ENCODE measurements around the gene ARHGEF18.

The ARHGEF18 gene

GRCh38 chr19:7372810-7373209 is 24.1 kb downstream of the ARHGEF18 start:
- H2AFZ ChIP-seq (ENCODE audit: low read depth, low read length) = no peak overlapping the region
- H3K9me3 ChIP-seq (ENCODE audit: insufficient read depth, low read length, severe bottlenecking) = no peaks in the 10 kb centered on the region
- H3K27ac ChIP-seq (ENCODE audit: low read length) = no peak overlapping the region
- no peak overlapping the region for H3K4me2 ChIP-seq (ENCODE audit: insufficient read depth, low read length)
- TF ChIP-seq EZH2 (IDR thresholded peaks at IDR 0.05; ENCODE audit: borderline replicate concordance, low read depth, low read length, severe bottlenecking) = no peak
- TF ChIP-seq, protein P1, sequence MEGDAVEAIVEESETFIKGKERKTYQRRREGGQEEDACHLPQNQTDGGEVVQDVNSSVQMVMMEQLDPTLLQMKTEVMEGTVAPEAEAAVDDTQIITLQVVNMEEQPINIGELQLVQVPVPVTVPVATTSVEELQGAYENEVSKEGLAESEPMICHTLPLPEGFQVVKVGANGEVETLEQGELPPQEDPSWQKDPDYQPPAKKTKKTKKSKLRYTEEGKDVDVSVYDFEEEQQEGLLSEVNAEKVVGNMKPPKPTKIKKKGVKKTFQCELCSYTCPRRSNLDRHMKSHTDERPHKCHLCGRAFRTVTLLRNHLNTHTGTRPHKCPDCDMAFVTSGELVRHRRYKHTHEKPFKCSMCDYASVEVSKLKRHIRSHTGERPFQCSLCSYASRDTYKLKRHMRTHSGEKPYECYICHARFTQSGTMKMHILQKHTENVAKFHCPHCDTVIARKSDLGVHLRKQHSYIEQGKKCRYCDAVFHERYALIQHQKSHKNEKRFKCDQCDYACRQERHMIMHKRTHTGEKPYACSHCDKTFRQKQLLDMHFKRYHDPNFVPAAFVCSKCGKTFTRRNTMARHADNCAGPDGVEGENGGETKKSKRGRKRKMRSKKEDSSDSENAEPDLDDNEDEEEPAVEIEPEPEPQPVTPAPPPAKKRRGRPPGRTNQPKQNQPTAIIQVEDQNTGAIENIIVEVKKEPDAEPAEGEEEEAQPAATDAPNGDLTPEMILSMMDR (IDR thresholded peaks at IDR 0.05; ENCODE audit: borderline replicate concordance, extremely low read depth, low read length, poor library complexity, severe bottlenecking) = no peak
- no peaks in the 10 kb centered on the region for H3K4me1 ChIP-seq (ENCODE audit: insufficient read depth, low read length)
- H3K9ac ChIP-seq (ENCODE audit: low read depth, low read length) = no peak overlapping the region
- H3K27me3 ChIP-seq (ENCODE audit: insufficient read depth, low read length, poor library complexity) = no peaks in the 10 kb centered on the region
- no peaks in the 10 kb centered on the region for H4K20me1 ChIP-seq (ENCODE audit: insufficient read depth, low read length)
- DNase-seq (no peak), ATAC-seq (ENCODE audit: insufficient read depth, low read depth) (no peak)
- H3K79me2 ChIP-seq (ENCODE audit: insufficient read depth, low read length) = no peaks in the 10 kb centered on the region
- no peak overlapping the region for H3K4me3 ChIP-seq (ENCODE audit: low read depth in 1 of 2, low read length in 2 of 2)
- H3K36me3 ChIP-seq (ENCODE audit: insufficient read depth, low read length) = peaks cover 16% of the 10 kb centered on the region; the same call in 1 of the 2 replicates

DNA sequence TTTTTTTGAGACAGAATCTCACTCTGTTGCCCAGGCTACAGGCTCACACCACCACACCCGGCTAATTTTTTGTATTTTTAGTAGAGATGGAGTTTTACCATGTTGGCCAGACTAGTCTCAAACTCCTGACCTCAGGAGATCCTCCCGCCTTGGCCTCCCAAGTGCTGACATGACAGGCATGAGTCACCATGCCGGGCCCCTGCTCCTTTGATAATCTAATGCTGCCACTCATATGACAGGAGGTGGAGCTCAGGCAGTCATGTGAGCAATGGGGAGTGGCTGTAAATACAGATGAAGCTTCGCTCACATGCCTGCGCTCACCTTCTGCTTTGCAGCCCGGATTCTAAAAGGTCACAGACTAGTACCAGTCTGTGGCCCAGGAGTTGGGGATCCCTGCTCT is 25.1 kb downstream of the ARHGEF18 start:
- H3K9ac ChIP-seq (ENCODE audit: low read depth, low read length) = no peak overlapping the region
- no peaks in the 10 kb centered on the region for H4K20me1 ChIP-seq (ENCODE audit: insufficient read depth, low read length)
- H3K27me3 ChIP-seq (ENCODE audit: insufficient read depth, low read length, poor library complexity) = no peaks in the 10 kb centered on the region
- H3K27ac ChIP-seq (ENCODE audit: low read length) = no peak overlapping the region
- TF ChIP-seq, protein P1 (IDR thresholded peaks at IDR 0.05; ENCODE audit: borderline replicate concordance, extremely low read depth, low read length, poor library complexity, severe bottlenecking) = no peak
- no peak for TF ChIP-seq EZH2 (IDR thresholded peaks at IDR 0.05; ENCODE audit: borderline replicate concordance, low read depth, low read length, severe bottlenecking)
- DNase-seq = no peak
- H3K4me2 ChIP-seq (ENCODE audit: insufficient read depth, low read length) = no peak overlapping the region
- no peaks in the 10 kb centered on the region for H3K4me1 ChIP-seq (ENCODE audit: insufficient read depth, low read length)
- H3K9me3 ChIP-seq (ENCODE audit: insufficient read depth, low read length, severe bottlenecking) = no peaks in the 10 kb centered on the region
- no peaks in the 10 kb centered on the region for H3K79me2 ChIP-seq (ENCODE audit: insufficient read depth, low read length)
- H2AFZ ChIP-seq (ENCODE audit: low read depth, low read length) = no peak overlapping the region
- peaks cover 16% of the 10 kb centered on the region; the same call in 1 of the 2 replicates for H3K36me3 ChIP-seq (ENCODE audit: insufficient read depth, low read length)
- no peak for ATAC-seq (ENCODE audit: insufficient read depth, low read depth)
- no peak overlapping the region for H3K4me3 ChIP-seq (ENCODE audit: low read depth in 1 of 2, low read length in 2 of 2)

- Histone ChIP-seq H3K4me3 (ENCODE audit: low read depth in 1 of 2, low read length in 2 of 2) (no peak overlapping the region), H3K9ac (ENCODE audit: low read depth, low read length) (no peak overlapping the region), H3K79me2 (ENCODE audit: insufficient read depth, low read length) (no peaks in the 10 kb centered on the region), H3K9me3 (ENCODE audit: insufficient read depth, low read length, severe bottlenecking) (no peaks in the 10 kb centered on the region), H3K36me3 (ENCODE audit: insufficient read depth, low read length) (peaks cover 16% of the 10 kb centered on the region; the same call in 1 of the 2 replicates), H3K27ac (ENCODE audit: low read length) (no peak overlapping the region), H2AFZ (ENCODE audit: low read depth, low read length) (no peak overlapping the region), H3K4me2 (ENCODE audit: insufficient read depth, low read length) (no peak overlapping the region), H3K4me1 (ENCODE audit: insufficient read depth, low read length) (no peaks in the 10 kb centered on the region), H4K20me1 (ENCODE audit: insufficient read depth, low read length) (no peaks in the 10 kb centered on the region), H3K27me3 (ENCODE audit: insufficient read depth, low read length, poor library complexity) (no peaks in the 10 kb centered on the region)
- no peak for TF ChIP-seq EZH2 (IDR thresholded peaks at IDR 0.05; ENCODE audit: borderline replicate concordance, low read depth, low read length, severe bottlenecking)
- TF ChIP-seq, protein P1 (IDR thresholded peaks at IDR 0.05; ENCODE audit: borderline replicate concordance, extremely low read depth, low read length, poor library complexity, severe bottlenecking) = no peak
- ATAC-seq (ENCODE audit: insufficient read depth, low read depth) = no peak
- no peak for DNase-seq
These were observed 27.6 kb downstream of the ARHGEF18 start for GRCh38 chr19:7376151-7376852.

All from DND-41 (cell line).